Small intestine (tissue), 7 donors: Measurements from ENCODE around the gene CPAMD8. TPM values are rescaled to one million over a fixed set of nuclear protein-coding genes. Genes with fewer than 3 reads are reported as not detected.

ENCODE experiments used
- DNase-seq, 2 donors: peaks; one replicate each; pipeline versions ENCODE4 v3.0.0 to v3.0.0-alpha.2; 2013
- FAIRE-seq: peaks from 2 replicates; lab custom pipeline; 2012; peaks lifted over from hg19 to GRCh38; lab: Jason Lieb, UNC
- H3K27ac ChIP-seq, 3 donors: one replicate each; pipeline ENCODE4 v1.5.1; 2013; ENCODE audit warnings: low read length in 2 of 3, mild to moderate bottlenecking in 2 of 3, control low read depth in 1 of 3, inconsistent platforms in 1 of 3, low read depth in 1 of 3, moderate library complexity in 1 of 3
- H3K27me3 ChIP-seq, 3 donors: one replicate each; pipeline ENCODE4 v1.6.1; 2013; ENCODE audit warnings: low read length in 3 of 3, inconsistent platforms in 1 of 3; ENCODE audit not compliant: control insufficient read depth in 3 of 3, insufficient read depth in 3 of 3
- H3K36me3 ChIP-seq, 3 donors: one replicate each; pipeline ENCODE4 v1.6.1; 2013; ENCODE audit warnings: low read length in 3 of 3, inconsistent platforms in 1 of 3, low read depth in 1 of 3, mild to moderate bottlenecking in 1 of 3, moderate library complexity in 1 of 3; ENCODE audit not compliant: control insufficient read depth in 3 of 3, insufficient read depth in 2 of 3
- H3K4me1 ChIP-seq, 3 donors: one replicate each; pipeline ENCODE4 v1.6.1; 2013; ENCODE audit warnings: low read length in 2 of 3, inconsistent platforms in 1 of 3, low read depth in 1 of 3, mild to moderate bottlenecking in 1 of 3, moderate library complexity in 1 of 3; ENCODE audit not compliant: control insufficient read depth in 3 of 3, insufficient read depth in 2 of 3
- H3K4me3 ChIP-seq, 3 donors: one replicate each; pipeline ENCODE4 v1.5.1; 2013; ENCODE audit warnings: low read length in 3 of 3, control low read depth in 1 of 3, inconsistent platforms in 1 of 3, low read depth in 1 of 3, mild to moderate bottlenecking in 1 of 3, moderate library complexity in 1 of 3
- H3K9me3 ChIP-seq, 2 donors: one replicate each; pipeline ENCODE4 v1.6.1; 2013; ENCODE audit warnings: low read depth in 1 of 2, low read length in 1 of 2; ENCODE audit not compliant: control insufficient read depth in 2 of 2, insufficient read depth in 1 of 2
- WGBS, 3 donors: extraction: QIAGEN DNeasy Blood & Tissue Kit; methylation state at CpG; one replicate each; pipeline ENCODE4 v1.1.7; 2013; 5-methylcytosine and 5-hydroxymethylcytosine counted together
- polyA plus RNA-seq, 4 donors: library from polyadenylated mRNA; stranded (reverse) in 3 of 4; unstranded in 1 of 4; fragments of 200-250 nt in 3 of 4; fragments of 120-200 nt in 1 of 4; gene quantifications; one replicate each; pipeline versions ENCODE4 v1.2.1 to v1.2.3, GENCODE V29; 2013
- donor health status: healthy with polysubstance abuse.
- donor health status: control.
- donor health status: control.
- donor health status: Bipolar disorder and iron deficiency.
- donor health status: healthy.

Gene CPAMD8
- polyA plus RNA-seq, 4 donors, result 0.45 to 7.1 (median 3.1) TPM

DNA sequence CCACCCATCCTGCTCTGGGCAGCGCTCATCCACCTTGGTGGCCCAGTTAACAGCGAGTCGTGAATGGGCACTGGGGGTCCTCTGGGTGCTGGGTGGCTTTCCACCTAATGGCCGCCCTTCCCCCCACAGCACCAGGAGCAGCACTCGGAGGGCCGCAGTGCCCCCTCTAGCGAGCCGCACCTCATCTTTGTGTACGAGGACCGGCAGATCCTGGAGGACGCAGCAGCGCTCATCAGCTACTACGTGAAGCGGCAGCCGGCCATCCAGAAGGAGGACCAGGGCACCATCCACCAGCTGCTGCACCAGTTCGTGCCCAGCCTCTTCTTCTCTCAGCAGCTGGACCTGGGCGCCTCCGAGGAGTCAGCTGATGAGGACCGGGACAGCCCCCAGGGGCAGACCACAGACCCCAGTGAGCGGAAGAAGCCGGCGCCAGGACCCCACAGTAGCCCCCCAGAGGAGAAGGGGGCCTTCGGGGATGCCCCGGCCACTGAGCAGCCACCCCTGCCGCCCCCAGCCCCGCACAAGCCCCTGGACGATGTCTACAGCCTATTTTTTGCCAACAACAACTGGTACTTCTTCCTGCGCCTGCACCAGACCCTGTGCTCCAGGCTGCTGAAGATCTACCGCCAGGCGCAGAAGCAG lies 157.2 kb downstream of the CPAMD8 start:
- FAIRE-seq (no peak), DNase-seq (no peak)
- no peak overlapping the region for H3K4me3 ChIP-seq
- no peaks in the 10 kb centered on the region for H3K27me3 ChIP-seq
- peaks cover 0 to 3% of the 10 kb centered on the region in 2 donors for H3K9me3 ChIP-seq
- H3K27ac ChIP-seq, result no peak overlapping the region
- WGBS, 3 donors, result 96 to 98% (median 96%) methylated on average over 29 to 30 of the region's 30 CpGs
- H3K4me1 ChIP-seq, result no peaks in the 10 kb centered on the region
- peaks cover 13 to 85% (median 22%) of the 10 kb centered on the region in 3 donors for H3K36me3 ChIP-seq

DNA sequence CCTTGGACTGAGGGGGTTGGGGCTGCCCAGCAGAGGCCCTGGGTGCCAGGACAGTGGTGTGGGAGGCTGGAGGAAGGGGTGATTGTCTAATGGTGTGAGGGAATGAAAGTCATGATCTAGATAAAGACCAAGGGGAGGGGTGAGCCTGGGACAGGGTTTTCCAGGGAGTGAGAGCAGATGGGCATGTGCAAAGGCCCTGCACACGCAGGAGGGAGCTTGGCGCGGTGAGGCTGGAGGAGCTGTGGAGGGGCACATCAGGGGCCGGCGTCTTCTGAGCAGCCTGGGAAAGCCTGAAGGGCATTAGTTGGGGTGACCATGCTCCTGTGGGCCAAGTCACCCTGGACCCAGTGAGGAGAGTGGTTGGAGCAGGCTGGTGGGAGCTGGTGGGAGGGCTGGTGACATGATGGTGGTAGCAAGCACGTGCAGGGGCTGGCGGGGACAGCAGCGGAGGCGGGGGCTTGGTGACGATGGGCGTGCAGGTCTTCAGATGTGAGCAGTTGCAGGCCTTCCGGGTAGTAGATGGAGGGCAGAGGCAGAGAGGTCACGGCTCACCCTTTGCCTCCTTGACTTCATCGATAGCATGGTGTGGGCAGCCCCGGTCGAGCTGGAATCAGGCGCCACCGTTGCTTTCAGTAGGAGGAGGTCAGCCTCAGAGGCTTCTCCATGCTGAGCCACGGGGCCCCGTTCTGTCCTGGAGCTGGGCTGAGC lies 158.0 kb downstream of the CPAMD8 start:
- no peak for DNase-seq
- H3K4me1 ChIP-seq, result no peaks in the 10 kb centered on the region
- H3K4me3 ChIP-seq, result no peak overlapping the region
- H3K27me3 ChIP-seq, result no peaks in the 10 kb centered on the region
- H3K9me3 ChIP-seq, result no peaks in the 10 kb centered on the region
- peaks cover 13 to 88% (median 22%) of the 10 kb centered on the region in 3 donors for H3K36me3 ChIP-seq
- 95 to 97% (median 97%) methylated on average over 20 of the region's 20 CpGs for WGBS, 3 donors
- FAIRE-seq, result no peak
- H3K27ac ChIP-seq, result no peak overlapping the region

DNA sequence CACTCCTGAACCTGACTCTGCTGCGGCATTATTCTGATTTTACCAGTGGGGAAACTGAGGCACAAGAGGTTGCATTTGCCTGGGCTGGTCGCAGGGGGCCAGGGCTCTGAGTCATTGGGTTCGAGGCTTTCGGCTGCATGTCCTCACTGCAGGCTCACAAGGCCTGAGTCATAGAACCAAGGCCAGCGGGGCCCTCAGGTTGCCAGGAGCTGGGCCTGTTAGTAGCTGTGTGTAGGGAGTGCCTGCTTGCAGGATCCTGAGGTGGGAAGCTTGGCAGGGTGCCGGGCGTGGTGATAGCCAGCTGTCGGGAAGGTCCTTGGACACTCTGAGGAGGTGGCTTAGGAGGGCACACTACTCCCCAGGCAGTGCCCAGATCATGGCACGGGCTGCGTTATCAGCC lies 159.4 kb downstream of the CPAMD8 start:
- 96% methylated on average over 10 of the region's 10 CpGs for WGBS, 3 donors
- no peaks in the 10 kb centered on the region for H3K4me1 ChIP-seq
- no peak for FAIRE-seq
- no peak overlapping the region for H3K4me3 ChIP-seq
- no peaks in the 10 kb centered on the region for H3K9me3 ChIP-seq
- H3K36me3 ChIP-seq, result peaks cover 12 to 87% (median 22%) of the 10 kb centered on the region in 3 donors
- H3K27me3 ChIP-seq, result no peaks in the 10 kb centered on the region
- no peak for DNase-seq
- H3K27ac ChIP-seq, result no peak overlapping the region

DNA sequence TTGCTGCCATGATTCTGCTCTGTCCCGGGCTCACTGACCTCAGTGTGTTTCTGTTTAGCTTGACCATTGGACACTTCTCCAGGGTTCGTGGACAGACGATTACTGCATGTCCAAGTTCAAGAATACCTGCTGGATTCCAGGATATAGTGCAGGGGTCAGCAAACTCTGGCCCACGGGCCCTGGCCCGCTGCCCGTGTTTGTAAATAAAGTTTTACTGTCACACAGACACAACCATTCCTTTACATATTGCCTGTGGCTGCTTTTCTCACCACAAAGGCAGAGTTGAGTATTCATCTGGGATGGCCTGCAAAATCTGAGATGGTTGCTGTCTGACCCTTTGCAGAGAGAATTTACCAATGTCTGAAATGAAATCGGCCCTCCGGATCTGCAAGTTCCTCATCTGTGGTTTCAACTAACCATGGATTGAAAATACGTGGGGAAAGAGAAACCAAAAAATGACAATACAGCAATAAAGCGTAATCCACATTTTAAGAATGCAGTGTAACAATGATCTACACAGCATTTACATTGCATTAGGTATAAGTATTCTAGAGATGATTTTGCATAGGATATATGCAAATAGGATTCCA lies 163.7 kb downstream of the CPAMD8 start:
- Histone ChIP-seq H3K4me3 (no peak overlapping the region), H3K9me3 (no peaks in the 10 kb centered on the region), H3K27me3 (no peaks in the 10 kb centered on the region), H3K4me1 (no peaks in the 10 kb centered on the region), H3K36me3 (peaks cover 7 to 77% (median 12%) of the 10 kb centered on the region in 3 donors), H3K27ac (no peak overlapping the region)
- 82 to 88% (median 88%) methylated on average over 10 of the region's 10 CpGs for WGBS, 3 donors
- FAIRE-seq, result no peak
- DNase-seq, result no peak

DNA sequence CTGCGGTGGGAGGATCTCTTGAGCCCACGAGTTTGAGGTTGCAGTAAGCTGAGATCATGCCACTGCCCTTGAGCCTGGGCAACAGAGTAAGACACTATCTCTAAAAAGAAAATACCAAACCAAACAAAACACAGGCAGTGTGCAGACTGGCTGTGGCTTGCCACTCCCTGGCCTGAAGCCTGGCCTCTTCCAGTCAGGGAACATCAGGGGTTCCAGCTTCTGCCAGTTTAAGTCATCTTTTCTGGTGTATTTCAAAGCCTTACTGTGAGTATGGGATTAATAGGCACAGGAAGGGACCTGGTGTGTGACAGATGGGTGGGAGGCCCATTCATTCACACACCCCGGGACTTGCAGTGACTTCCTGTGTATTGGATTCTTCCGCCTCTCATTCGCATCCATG lies 164.8 kb downstream of the CPAMD8 start:
- H3K4me1 ChIP-seq, result no peaks in the 10 kb centered on the region
- 89 to 96% (median 96%) methylated on average over 5 of the region's 5 CpGs for WGBS, 3 donors
- H3K27me3 ChIP-seq, result no peaks in the 10 kb centered on the region
- no peak overlapping the region for H3K27ac ChIP-seq
- H3K36me3 ChIP-seq, result peaks cover 3 to 71% (median 7%) of the 10 kb centered on the region in 3 donors
- H3K4me3 ChIP-seq, result no peak overlapping the region
- FAIRE-seq (no peak), DNase-seq (no peak)
- no peaks in the 10 kb centered on the region for H3K9me3 ChIP-seq

DNA sequence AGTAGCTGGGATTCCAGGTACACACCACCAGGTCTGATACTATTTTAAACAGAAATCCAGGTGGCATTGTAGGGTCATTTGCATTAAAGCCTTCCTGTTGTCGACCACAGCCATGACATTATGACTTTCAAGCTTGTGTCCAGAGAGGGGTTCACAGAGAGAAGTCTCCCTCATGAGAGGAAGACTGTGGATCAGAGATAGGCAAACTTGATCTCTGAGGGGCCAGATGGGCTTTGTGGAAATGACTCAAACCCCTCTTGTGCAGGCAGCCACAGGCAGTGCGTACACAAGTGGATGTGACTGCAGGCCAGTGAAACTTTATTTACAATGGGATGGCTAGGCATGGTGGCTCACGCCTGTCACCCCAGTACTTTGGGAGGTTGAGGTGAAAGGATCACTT lies 165.6 kb downstream of the CPAMD8 start:
- 92 to 97% (median 93%) methylated on average over 3 of the region's 3 CpGs for WGBS, 3 donors
- Histone ChIP-seq H3K27me3 (no peaks in the 10 kb centered on the region), H3K9me3 (no peaks in the 10 kb centered on the region), H3K4me1 (no peaks in the 10 kb centered on the region), H3K36me3 (peaks cover 0 to 69% (median 7%) of the 10 kb centered on the region in 3 donors), H3K4me3 (no peak overlapping the region), H3K27ac (no peak overlapping the region)
- FAIRE-seq (no peak), DNase-seq (no peak)

DNA sequence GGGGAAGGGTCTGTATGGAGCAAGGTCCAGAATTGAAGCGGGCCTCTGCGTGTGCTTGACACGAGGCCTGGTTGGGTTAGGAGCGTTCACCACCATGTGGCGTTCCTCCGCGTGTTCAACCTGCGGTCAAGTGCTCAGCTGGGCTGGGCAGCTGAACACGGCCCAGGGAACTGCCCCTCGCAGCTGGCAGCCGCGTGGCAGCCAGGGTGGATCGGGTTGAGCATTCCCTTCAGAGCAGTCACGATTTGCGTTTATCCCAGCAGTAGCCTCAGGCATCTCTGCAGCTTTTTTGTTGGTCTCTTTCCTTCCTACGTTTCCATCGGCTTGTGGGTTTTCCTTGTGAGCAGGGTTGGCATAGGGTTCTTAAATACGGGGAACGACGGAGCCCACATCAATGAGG lies 166.5 kb downstream of the CPAMD8 start:
- no peak for FAIRE-seq
- 96 to 97% (median 96%) methylated on average over 20 of the region's 20 CpGs for WGBS, 3 donors
- H3K4me1 ChIP-seq, result no peaks in the 10 kb centered on the region
- H3K27me3 ChIP-seq, result no peaks in the 10 kb centered on the region
- H3K4me3 ChIP-seq, result no peak overlapping the region
- H3K27ac ChIP-seq, result no peak overlapping the region
- peaks cover 0 to 67% (median 4%) of the 10 kb centered on the region in 3 donors for H3K36me3 ChIP-seq
- H3K9me3 ChIP-seq, result no peaks in the 10 kb centered on the region
- DNase-seq, result no peak

DNA sequence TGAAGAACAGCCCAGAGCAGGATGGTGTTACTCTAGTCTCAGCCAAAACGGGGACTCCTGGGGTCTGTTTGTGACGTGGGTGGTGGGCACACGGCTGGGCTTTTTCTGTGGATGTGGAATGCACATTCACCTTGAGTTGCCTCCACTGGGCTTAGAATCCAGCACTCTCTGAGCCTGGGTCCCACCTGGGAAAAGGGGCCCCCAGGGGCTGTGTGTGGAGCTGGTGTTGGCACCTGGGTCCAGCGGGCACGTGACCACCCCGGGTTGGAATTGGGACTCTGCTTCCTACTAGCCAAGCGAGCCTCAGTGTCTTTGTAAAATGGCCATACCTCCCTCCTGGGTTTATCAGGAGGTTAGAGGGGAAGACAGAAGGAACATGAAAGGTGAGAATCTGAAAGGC lies 167.0 kb downstream of the CPAMD8 start:
- H3K27ac ChIP-seq, result no peak overlapping the region
- H3K4me3 ChIP-seq, result no peak overlapping the region
- WGBS, 3 donors, result 96 to 98% (median 96%) methylated on average over 7 of the region's 7 CpGs
- no peak for FAIRE-seq
- H3K27me3 ChIP-seq, result no peaks in the 10 kb centered on the region
- no peak for DNase-seq
- no peaks in the 10 kb centered on the region for H3K4me1 ChIP-seq
- peaks cover 0 to 65% (median 4%) of the 10 kb centered on the region in 3 donors for H3K36me3 ChIP-seq
- H3K9me3 ChIP-seq, result no peaks in the 10 kb centered on the region
